WERI-Rb-1 (cell line): ENCODE data around the gene SEBOX.

Experiments
- DNase-seq: peaks from one replicate; pipeline ENCODE4 v3.0.0-alpha.2; 2020
- H3K27ac ChIP-seq: fragments of 250-450 bp; sonication (Bioruptor Pico); 2 replicates; pipeline ENCODE4 v1.5.1; 2020; ENCODE audit warnings: mild to moderate bottlenecking, moderate library complexity
- H3K27me3 ChIP-seq: fragments of 250-450 bp; sonication (Bioruptor Pico); 2 replicates; pipeline ENCODE4 v1.5.1; 2021; ENCODE audit warnings: mild to moderate bottlenecking, low read depth, moderate library complexity; ENCODE audit not compliant: insufficient read depth, severe bottlenecking
- H3K36me3 ChIP-seq: fragments of 250-450 bp; sonication (Bioruptor Pico); 2 replicates; pipeline ENCODE4 v1.5.1; 2020; ENCODE audit warnings: mild to moderate bottlenecking, moderate library complexity
- H3K4me3 ChIP-seq: 2 replicates; pipeline ENCODE4 v1.5.1; 2011; ENCODE audit warnings: low read depth, mild to moderate bottlenecking, control low read depth, low read length
- H3K9me3 ChIP-seq: fragments of 250-450 bp; sonication (Bioruptor Pico); 2 replicates; pipeline ENCODE4 v1.5.1; 2021; ENCODE audit warnings: mild to moderate bottlenecking, moderate library complexity; ENCODE audit not compliant: severe bottlenecking
- CTCF ChIP-seq: IDR thresholded peaks from 2 replicates; pipeline ENCODE4 v1.5.1; 2011; ENCODE audit warnings: low read depth, mild to moderate bottlenecking, control low read depth, inconsistent platforms, low read length

The SEBOX gene

GRCh38 chr17:28406473-28406814 is 41.4 kb upstream of the SEBOX start:
- DNase-seq, result no peak
- H3K9me3 ChIP-seq, result no peaks in the 10 kb centered on the region
- peaks cover 37% of the 10 kb centered on the region for H3K36me3 ChIP-seq
- H3K27me3 ChIP-seq, result no peaks in the 10 kb centered on the region
- no peak for TF ChIP-seq CTCF
- peak overlapping the region; percentile 82 for H3K27ac ChIP-seq
- peak overlapping the region; percentile 73 for H3K4me3 ChIP-seq

- peak; percentile 80 for DNase-seq
- Histone ChIP-seq H3K27ac (peak within 1 kb of the TSS; percentile 82), H3K36me3 (peaks cover 42% of the 10 kb centered on the region), H3K27me3 (no peaks in the 10 kb centered on the region), H3K9me3 (no peaks in the 10 kb centered on the region), H3K4me3 (peak within 1 kb of the TSS; percentile 73)
- TF ChIP-seq CTCF, result no peak
These were observed 40.9 kb upstream of the SEBOX start, which contains the start of gene SLC46A1 for GRCh38 chr17:28405632-28406472. SLC46A1 (minus strand) TSS chr17:28406212; CDS start chr17:28406114, 98 bp downstream.

GRCh38 chr17:28404812-28405570 is 40.0 kb upstream of the SEBOX start:
- Histone ChIP-seq H3K27me3 (no peaks in the 10 kb centered on the region), H3K9me3 (no peaks in the 10 kb centered on the region), H3K27ac (peak overlapping the region; percentile 82), H3K36me3 (peaks cover 51% of the 10 kb centered on the region), H3K4me3 (peak overlapping the region; percentile 73)
- no peak for DNase-seq
- no peak for TF ChIP-seq CTCF

- Histone ChIP-seq H3K27ac (no peak overlapping the region), H3K27me3 (no peaks in the 10 kb centered on the region), H3K4me3 (no peak overlapping the region), H3K36me3 (peaks cover 57% of the 10 kb centered on the region), H3K9me3 (no peaks in the 10 kb centered on the region)
- no peak for TF ChIP-seq CTCF
- DNase-seq, result no peak
These were observed 39.4 kb upstream of the SEBOX start for GRCh38 chr17:28404461-28404811.

- no peak for DNase-seq
- Histone ChIP-seq H3K4me3 (no peak overlapping the region), H3K9me3 (no peaks in the 10 kb centered on the region), H3K27me3 (no peaks in the 10 kb centered on the region), H3K27ac (no peak overlapping the region), H3K36me3 (peaks cover 61% of the 10 kb centered on the region)
- TF ChIP-seq CTCF, result no peak
These were observed 39.0 kb upstream of the SEBOX start for GRCh38 chr17:28404007-28404406.
